Kasumi-1 (cell line): ENCODE measurements around the gene SIAH2.

Experiments used
- DNase-seq, 2 experiments: peaks; one replicate each; lab custom pipeline; 2025; lab: John Stamatoyannopoulos, UW

Gene SIAH2

GRCh38 chr3:150747886-150748683 lies 14.9 kb downstream of the SIAH2 start:
- DNase-seq = no peak

GRCh38 chr3:150746791-150747590 lies 16.0 kb downstream of the SIAH2 start:
- no peak for DNase-seq

- no peak for DNase-seq
Observed at GRCh38 chr3:150745832-150746231, 17.1 kb downstream of the SIAH2 start.

- DNase-seq = no peak
Observed at GRCh38 chr3:150744919-150745211, 18.1 kb downstream of the SIAH2 start.

GRCh38 chr3:150744041-150744918 lies 18.7 kb downstream of the SIAH2 start:
- no peak for DNase-seq

- no peak for DNase-seq
Observed at GRCh38 chr3:150743508-150743907, 19.5 kb downstream of the SIAH2 start.

GRCh38 chr3:150742679-150743078 lies 20.3 kb downstream of the SIAH2 start:
- DNase-seq = no peak

GRCh38 chr3:150742141-150742523 lies 20.8 kb downstream of the SIAH2 start:
- DNase-seq = no peak

- DNase-seq = no peak
Observed at GRCh38 chr3:150741497-150742140, 21.4 kb downstream of the SIAH2 start.

GRCh38 chr3:150740733-150741496 lies 22.1 kb downstream of the SIAH2 start:
- DNase-seq = no peak

- no peak for DNase-seq
Observed at GRCh38 chr3:150739877-150740645, 22.9 kb downstream of the SIAH2 start.

GRCh38 chr3:150739200-150739863 lies 23.6 kb downstream of the SIAH2 start:
- DNase-seq = no peak

GRCh38 chr3:150738688-150739087 lies 24.3 kb downstream of the SIAH2 start:
- no peak for DNase-seq

GRCh38 chr3:150737874-150738679 lies 24.9 kb downstream of the SIAH2 start:
- no peak for DNase-seq

- DNase-seq = no peak
Observed at GRCh38 chr3:150736903-150737832, 25.8 kb downstream of the SIAH2 start.

- no peak for DNase-seq
Observed at GRCh38 chr3:150736316-150736719, 26.7 kb downstream of the SIAH2 start.

GRCh38 chr3:150734795-150735119 lies 28.2 kb downstream of the SIAH2 start:
- no peak for DNase-seq
